AG10803 (cell line): ENCODE data around the gene VIPR1.

Source experiments
- DNase-seq: peaks from one replicate; pipeline ENCODE4 v3.0.0; 2010; ENCODE audit warnings: low read depth
- H3K4me3 ChIP-seq: 2 replicates; pipeline ENCODE4 v1.5.1; 2011; ENCODE audit warnings: mild to moderate bottlenecking, low read length, control low read depth
- CTCF ChIP-seq: conservative IDR thresholded peaks from 2 replicates; pipeline ENCODE4 v1.5.1; 2011; ENCODE audit warnings: mild to moderate bottlenecking, low read length, control low read depth, inconsistent platforms

The VIPR1 gene

GRCh38 chr3:42509111-42509510, 6.7 kb downstream of the VIPR1 start:
- TF ChIP-seq CTCF, result no peak
- no peak for DNase-seq
- no peak overlapping the region for H3K4me3 ChIP-seq

GRCh38 chr3:42510325-42510724, 7.9 kb downstream of the VIPR1 start:
- TF ChIP-seq CTCF, result no peak
- H3K4me3 ChIP-seq, result no peak overlapping the region
- no peak for DNase-seq

- no peak for TF ChIP-seq CTCF
- no peak overlapping the region for H3K4me3 ChIP-seq
- no peak for DNase-seq
Measured at GRCh38 chr3:42511201-42511600, 8.8 kb downstream of the VIPR1 start.

- DNase-seq, result no peak
- TF ChIP-seq CTCF, result no peak
- no peak overlapping the region for H3K4me3 ChIP-seq
Measured at GRCh38 chr3:42511736-42512135, 9.3 kb downstream of the VIPR1 start.

- no peak for TF ChIP-seq CTCF
- no peak overlapping the region for H3K4me3 ChIP-seq
- no peak for DNase-seq
Measured at GRCh38 chr3:42513121-42513520, 10.7 kb downstream of the VIPR1 start.

GRCh38 chr3:42513521-42513920, 11.1 kb downstream of the VIPR1 start:
- no peak overlapping the region for H3K4me3 ChIP-seq
- DNase-seq, result no peak
- TF ChIP-seq CTCF, result no peak

GRCh38 chr3:42514876-42515275, 12.4 kb downstream of the VIPR1 start:
- no peak for TF ChIP-seq CTCF
- no peak for DNase-seq
- no peak overlapping the region for H3K4me3 ChIP-seq
